ENCODE data around the gene EYA2.

Gene EYA2

DNA sequence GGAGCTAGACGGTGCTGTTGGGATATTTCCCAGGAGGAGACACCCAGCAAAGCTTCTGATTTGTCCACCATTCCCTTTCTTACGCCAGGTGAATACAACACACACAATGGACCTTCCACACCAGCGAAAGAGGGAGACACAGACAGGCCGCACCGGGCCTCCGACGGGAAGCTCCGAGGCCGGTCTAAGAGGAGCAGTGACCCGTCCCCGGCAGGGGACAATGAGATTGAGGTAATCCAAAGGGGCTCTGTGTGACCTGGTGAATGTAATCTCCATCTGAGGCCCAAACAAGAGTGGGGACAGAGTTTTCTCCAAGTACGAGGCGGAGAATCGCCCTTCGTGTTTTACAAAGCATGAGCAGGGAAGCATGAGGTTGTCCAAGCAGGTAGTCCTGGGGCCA, 194.5 kb downstream of the EYA2 start:
- DNase-seq (ENCODE audit: low read depth, low spot score), result no peak
- H3K27ac ChIP-seq, result no peak overlapping the region

GRCh38 chr20:47090835-47091234, 196.2 kb downstream of the EYA2 start:
- DNase-seq (ENCODE audit: low read depth, low spot score), result no peak
- H3K27ac ChIP-seq, result no peak overlapping the region

DNA sequence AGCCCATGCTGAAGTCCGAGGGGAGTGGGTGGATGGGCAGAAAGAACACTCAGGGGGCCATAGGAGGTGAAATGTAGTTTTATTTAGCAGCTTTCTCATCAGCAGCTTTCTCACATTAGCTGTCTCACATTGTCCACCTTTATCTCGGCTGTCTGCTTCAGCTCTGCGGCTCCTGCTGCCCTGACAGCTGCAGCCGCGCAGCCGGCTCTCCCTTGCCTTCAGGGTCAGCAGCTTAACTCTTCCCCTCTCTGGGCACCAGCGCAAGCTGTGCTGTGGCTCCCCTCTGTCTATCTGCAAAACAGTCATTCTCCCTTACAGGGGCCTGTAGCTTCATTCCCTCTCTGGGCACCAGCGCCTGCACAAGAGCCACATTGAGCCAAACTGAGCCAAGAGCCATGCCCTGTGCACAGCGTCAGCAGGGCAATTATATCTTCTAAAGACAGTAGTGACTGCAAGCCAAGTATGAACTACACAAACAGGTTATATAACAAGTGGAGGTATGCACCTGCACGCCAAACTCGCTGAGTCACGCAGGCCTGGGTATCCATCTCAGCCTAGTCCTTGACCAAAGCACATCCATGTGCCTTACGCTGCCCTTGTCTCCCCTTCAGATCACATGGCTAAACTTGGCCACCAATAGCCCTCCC, 198.8 kb downstream of the EYA2 start:
- no peak for DNase-seq (ENCODE audit: low read depth, low spot score)
- no peak overlapping the region for H3K27ac ChIP-seq

GRCh38 chr20:47095690-47096089, 201.0 kb downstream of the EYA2 start:
- no peak for DNase-seq (ENCODE audit: low read depth, low spot score)
- H3K27ac ChIP-seq, result no peak overlapping the region

DNA sequence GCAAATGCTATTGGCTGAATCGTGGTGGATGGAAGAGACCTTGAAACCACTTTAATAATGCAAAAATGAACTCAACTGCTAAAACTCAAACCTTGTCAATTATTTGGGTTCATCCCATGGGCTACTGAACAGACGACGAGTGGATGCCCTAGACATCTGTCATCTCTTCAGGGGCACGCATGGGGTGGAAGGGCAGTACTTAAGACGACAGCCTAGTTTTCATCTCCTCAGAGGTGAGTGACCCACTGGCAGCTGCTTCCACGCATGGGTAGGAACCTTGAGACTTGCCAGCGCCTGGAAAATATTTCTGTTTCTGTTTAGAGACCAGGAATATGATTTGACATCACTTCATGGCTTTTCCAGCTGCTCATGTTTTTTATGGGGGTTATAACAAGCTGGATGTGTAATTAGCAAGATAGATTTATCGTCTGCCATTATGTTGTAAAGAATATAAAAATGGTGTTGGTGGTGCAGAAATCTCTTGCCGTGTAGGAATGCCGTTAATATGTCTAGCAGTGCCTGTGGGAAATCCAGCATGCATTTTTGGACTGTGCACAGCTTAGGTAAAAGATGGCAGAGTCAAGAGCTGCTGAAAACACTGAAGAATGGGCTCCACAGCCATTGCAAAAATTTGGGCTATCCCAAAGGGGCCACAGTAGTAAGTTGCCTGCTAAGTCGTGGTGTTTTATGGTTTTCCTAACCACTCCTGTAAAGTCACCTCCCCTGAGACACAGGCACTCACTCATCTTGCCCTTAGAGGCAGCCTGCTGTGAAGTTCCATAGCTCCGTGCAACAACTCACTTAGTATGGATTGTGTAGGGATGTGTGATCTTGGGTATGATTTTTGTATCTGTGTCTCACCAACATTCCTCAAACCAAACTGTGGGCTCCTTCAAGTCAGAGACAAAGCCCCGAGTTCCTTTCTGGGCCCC, 203.3 kb downstream of the EYA2 start:
- DNase-seq (ENCODE audit: low read depth, low spot score), result no peak
- no peak overlapping the region for H3K27ac ChIP-seq

GRCh38 chr20:47099093-47099492, 204.4 kb downstream of the EYA2 start:
- no peak for DNase-seq (ENCODE audit: low read depth, low spot score)
- H3K27ac ChIP-seq, result no peak overlapping the region

DNA sequence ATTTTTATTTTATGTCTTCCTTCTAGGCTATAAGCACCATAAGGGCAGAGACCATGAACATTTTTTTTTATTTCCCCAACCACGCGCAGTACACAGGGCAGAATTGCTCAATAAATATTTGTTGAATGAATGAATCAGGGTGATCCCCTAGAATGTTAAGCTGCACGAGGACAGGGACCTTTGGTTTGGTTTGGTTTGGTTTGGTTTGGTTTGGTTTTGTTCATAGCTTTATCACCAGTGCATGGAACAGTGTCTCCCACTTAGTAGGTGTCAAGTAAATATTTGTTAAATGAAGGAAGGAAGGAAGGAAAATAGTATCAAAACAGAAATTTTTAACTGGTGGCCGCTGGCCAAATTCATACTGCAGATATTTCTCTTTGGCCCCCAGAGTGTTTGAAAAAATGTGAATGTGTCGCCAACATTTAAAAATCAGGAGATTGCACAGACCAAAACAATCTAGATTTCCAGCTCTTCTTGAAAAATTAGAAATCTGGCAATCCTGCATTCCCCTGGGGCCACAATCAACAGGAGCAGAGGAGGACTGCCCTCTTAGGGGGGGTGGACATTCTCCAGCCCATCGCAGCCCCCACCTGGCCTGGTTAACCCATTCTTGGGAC, 205.3 kb downstream of the EYA2 start:
- no peak overlapping the region for H3K27ac ChIP-seq
- DNase-seq (ENCODE audit: low read depth, low spot score), result no peak

- DNase-seq (ENCODE audit: low read depth, low spot score), result no peak
Observed at GRCh38 chr20:47102629-47103028, 208.0 kb downstream of the EYA2 start.

GRCh38 chr20:47106786-47107185, 212.1 kb downstream of the EYA2 start:
- DNase-seq (ENCODE audit: low read depth, low spot score), result no peak
- H3K27ac ChIP-seq, result no peak overlapping the region

More at GRCh38 chr20:47102629-47103028, 208.0 kb downstream of the EYA2 start:
- no peak overlapping the region for H3K27ac ChIP-seq

GRCh38 chr20:47108994-47109393, 214.4 kb downstream of the EYA2 start:
- no peak for DNase-seq (ENCODE audit: low read depth, low spot score)

GRCh38 chr20:47110819-47111218, 216.2 kb downstream of the EYA2 start:
- DNase-seq (ENCODE audit: low read depth, low spot score), result no peak
- H3K27ac ChIP-seq, result no peak overlapping the region

More at GRCh38 chr20:47108994-47109393, 214.4 kb downstream of the EYA2 start:
- no peak overlapping the region for H3K27ac ChIP-seq

DNA sequence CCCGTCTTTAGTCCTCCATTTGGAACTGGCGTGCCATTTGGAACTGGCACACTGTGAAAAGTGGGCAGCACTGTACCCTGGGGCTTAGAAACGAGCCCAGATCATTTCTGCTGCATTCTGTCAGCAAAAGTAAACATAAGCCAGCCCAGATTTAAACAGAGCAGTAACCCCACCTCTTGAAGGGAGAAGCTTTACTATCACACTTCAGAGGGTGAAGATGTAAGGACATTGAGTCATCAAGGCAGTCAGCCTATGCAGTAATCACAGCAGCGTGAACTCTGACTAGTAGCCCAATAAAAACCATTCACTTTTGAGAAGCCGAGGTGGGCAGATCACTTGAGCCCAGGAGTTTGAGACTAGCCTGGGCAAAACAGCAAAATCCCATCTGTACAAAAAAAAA, 216.9 kb downstream of the EYA2 start:
- H3K27ac ChIP-seq, result no peak overlapping the region
- peak; percentile 39 for DNase-seq (ENCODE audit: low read depth, low spot score)

DNA sequence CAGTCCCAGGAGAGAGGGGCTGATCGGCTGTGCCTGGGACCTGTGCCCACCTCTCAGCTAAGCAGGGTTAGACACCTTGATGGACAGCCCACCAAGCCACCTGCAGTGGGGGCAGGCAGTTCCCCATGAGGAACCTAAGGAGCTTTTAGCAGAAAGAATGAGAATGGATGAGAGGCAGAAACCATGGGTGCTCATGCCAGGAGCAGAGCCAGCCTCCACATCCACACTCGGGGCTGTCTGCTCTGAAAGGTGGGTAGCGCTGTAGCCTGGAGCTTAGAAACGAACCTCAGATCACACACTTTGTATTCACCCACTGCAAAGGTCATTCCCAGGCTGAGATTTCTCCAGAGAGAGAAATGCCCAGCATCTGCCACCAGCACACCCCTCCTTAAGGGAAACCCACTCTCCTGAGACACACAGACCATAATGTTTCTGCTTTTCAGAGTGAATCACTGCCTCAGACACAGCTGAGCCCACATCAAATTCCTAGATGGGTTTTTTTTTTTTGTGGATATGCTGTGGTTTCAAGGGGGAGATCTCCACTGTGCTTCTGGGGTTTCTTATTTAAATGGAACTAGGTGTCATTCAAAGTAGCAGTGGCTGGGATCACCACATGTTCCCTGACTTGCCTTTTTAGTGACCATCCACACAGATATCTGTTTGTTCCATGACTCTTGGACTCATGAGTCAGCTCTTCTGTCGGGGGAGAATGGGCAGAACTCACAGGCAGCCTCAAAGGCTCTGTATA, 218.9 kb downstream of the EYA2 start:
- no peak overlapping the region for H3K27ac ChIP-seq
- no peak for DNase-seq (ENCODE audit: low read depth, low spot score)

DNA sequence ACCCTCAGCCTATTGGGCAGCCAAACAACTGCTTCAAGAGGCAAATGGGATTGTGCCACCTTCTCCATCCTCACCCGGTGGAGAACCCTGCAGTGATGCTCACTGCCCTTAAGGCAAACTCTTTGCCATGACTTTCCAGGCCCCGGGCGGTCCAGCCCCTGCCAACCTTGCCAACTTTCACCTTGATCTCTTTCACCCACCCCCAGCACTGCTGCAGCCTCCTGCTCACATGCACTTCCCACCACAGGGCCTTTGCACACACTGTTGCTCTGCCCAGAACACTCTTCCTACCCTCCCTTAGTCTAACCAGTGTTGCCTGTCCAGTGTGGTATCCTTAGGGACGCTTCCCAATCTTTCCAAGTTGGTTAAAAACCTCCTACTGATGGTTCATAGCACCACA, 221.1 kb downstream of the EYA2 start:
- DNase-seq (ENCODE audit: low read depth, low spot score), result no peak
- H3K27ac ChIP-seq, result no peak overlapping the region

GRCh38 chr20:47117371-47117770, 222.7 kb downstream of the EYA2 start:
- no peak for DNase-seq (ENCODE audit: low read depth, low spot score)
- H3K27ac ChIP-seq, result no peak overlapping the region

GRCh38 chr20:47117773-47118172, 223.1 kb downstream of the EYA2 start:
- no peak overlapping the region for H3K27ac ChIP-seq
- DNase-seq (ENCODE audit: low read depth, low spot score), result no peak

- no peak for DNase-seq (ENCODE audit: low read depth, low spot score)
- H3K27ac ChIP-seq, result no peak overlapping the region
Observed at GRCh38 chr20:47118206-47118605, 223.6 kb downstream of the EYA2 start.

DNA sequence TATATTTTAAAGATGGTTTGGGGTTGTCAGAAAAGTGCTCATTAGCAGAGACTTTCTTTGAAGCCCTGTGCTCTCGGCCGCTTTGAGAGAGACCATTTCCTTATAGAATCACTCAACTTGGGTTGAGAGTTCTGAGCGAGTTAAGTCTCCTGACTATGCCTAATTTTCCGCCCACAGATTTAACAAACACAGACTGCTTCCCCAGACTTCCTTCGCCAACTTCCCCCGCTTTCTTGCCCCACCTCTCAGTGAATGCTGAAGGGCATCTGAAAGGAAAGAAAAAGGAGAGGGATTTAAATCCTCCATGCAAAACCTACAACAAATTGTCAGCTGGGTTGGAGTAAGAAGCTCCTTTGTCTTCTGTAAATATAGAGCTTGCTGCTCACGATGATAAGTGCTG, 224.0 kb downstream of the EYA2 start:
- no peak overlapping the region for H3K27ac ChIP-seq
- DNase-seq (ENCODE audit: low read depth, low spot score), result no peak

GRCh38 chr20:47120346-47120936, 225.8 kb downstream of the EYA2 start:
- DNase-seq (ENCODE audit: low read depth, low spot score), result no peak
- H3K27ac ChIP-seq, result no peak overlapping the region

DNA sequence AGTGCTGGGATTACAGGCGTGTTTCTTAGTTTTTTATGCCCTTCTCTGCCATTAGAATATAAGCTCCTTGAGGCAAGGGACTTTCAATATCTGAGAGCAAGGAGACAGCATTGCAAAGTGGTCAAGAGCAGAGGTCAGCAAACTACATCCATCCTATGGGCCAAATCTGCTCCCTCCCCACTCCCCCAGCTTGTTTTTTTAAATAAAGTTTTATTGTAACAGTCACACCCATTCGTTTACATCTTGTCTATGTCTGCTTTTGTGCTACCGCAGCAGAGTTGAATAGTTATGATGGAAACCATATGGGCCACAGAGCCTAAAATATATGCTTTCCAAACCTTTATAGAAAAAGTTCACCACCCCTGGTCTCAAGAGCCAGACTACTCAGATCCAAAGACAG, 227.9 kb downstream of the EYA2 start:
- no peak overlapping the region for H3K27ac ChIP-seq
- no peak for DNase-seq (ENCODE audit: low read depth, low spot score)
